PC-3 (cell line): Measurements from ENCODE around the gene PLVAP. TPM values are rescaled to one million over a fixed set of nuclear protein-coding genes. Genes with fewer than 3 reads are reported as not detected.

Experiments
- ATAC-seq: fragments of 200-7000 bp; cut with Tn5 transposase; 2 replicates; pipeline ENCODE4 v1.9.1; 2020; ENCODE audit warnings: mild to moderate bottlenecking, moderate library complexity
- BruUV-seq: library from RNA; stranded (reverse); fragments of 400-500 nt; replicated peaks from 2 replicates; lab custom pipeline; 2021; lab: Mats Ljungman, UMichigan
- CTCF ChIA-PET: fragments of 300-600 bp; sonication (Branson Sonifier 250); formaldehyde crosslinking; loops from one replicate; lab custom pipeline; 2022; ENCODE audit warnings: antibody characterized with exemption; lab: Charles Lee
- POLR2A ChIA-PET: fragments of 300-600 bp; sonication (Branson Sonifier 250); formaldehyde crosslinking; loops from one replicate; lab custom pipeline; 2022; ENCODE audit warnings: antibody characterized with exemption; ENCODE audit not compliant: unreplicated experiment; lab: Charles Lee
- DNase-seq: peaks from one replicate; pipeline ENCODE4 v3.0.0-alpha.2; 2015
- H2AFZ ChIP-seq: fragments of 300-600 bp; sonication (generic); 2 replicates; pipeline ENCODE4 v1.6.0; 2016; ENCODE audit warnings: antibody characterized with exemption, low read length
- H3F3A ChIP-seq: fragments of 300-600 bp; sonication (generic); one replicate; pipeline ENCODE4 v1.6.0; 2017; ENCODE audit warnings: antibody characterized with exemption, low read length, control low read depth, mild to moderate bottlenecking; ENCODE audit not compliant: unreplicated experiment
- H3K27ac ChIP-seq: fragments of 300-600 bp; sonication (generic); 2 replicates; pipeline ENCODE4 v1.5.1; 2016; ENCODE audit warnings: mild to moderate bottlenecking, low read length
- H3K27me3 ChIP-seq: fragments of 300-600 bp; sonication (generic); 2 replicates; pipeline ENCODE4 v1.6.1; 2016; ENCODE audit warnings: low read length, mixed read lengths
- H3K36me3 ChIP-seq: fragments of 300-600 bp; sonication (generic); 2 replicates; pipeline ENCODE4 v1.6.1; 2016; ENCODE audit warnings: low read depth, mixed run types, low read length, mixed read lengths
- H3K4me1 ChIP-seq: fragments of 300-600 bp; sonication (generic); 2 replicates; pipeline ENCODE4 v1.5.1; 2016; ENCODE audit warnings: low read length; ENCODE audit not compliant: insufficient read depth
- H3K4me2 ChIP-seq: fragments of 300-600 bp; sonication (generic); 2 replicates; pipeline ENCODE4 v1.6.0; 2016; ENCODE audit warnings: low read length
- H3K4me3 ChIP-seq: fragments of 300-600 bp; sonication (generic); 2 replicates; pipeline ENCODE4 v1.5.1; 2016; ENCODE audit warnings: mild to moderate bottlenecking, low read length, mixed read lengths
- H3K79me2 ChIP-seq: fragments of 300-600 bp; sonication (generic); 2 replicates; pipeline ENCODE4 v1.6.1; 2017; ENCODE audit warnings: low read length, mixed read lengths
- H3K9ac ChIP-seq: fragments of 300-600 bp; sonication (generic); 2 replicates; pipeline ENCODE4 v1.6.0; 2016; ENCODE audit warnings: mild to moderate bottlenecking, low read length
- H3K9me2 ChIP-seq: fragments of 300-600 bp; sonication (generic); replicated peaks from 2 replicates; pipeline ENCODE4 v1.6.1; 2016; ENCODE audit warnings: mixed run types, low read length, mixed read lengths
- H3K9me3 ChIP-seq: fragments of 300-600 bp; sonication (generic); 2 replicates; pipeline ENCODE4 v1.6.1; 2016; ENCODE audit warnings: low read length, mixed read lengths
- H4K20me1 ChIP-seq: fragments of 300-600 bp; sonication (generic); 2 replicates; pipeline ENCODE4 v1.6.1; 2016; ENCODE audit warnings: low read length, mixed read lengths
- CTCF ChIP-seq: fragments of 300-600 bp; sonication (generic); conservative IDR thresholded peaks from 2 replicates; pipeline ENCODE4 v1.5.1; 2017; ENCODE audit warnings: antibody characterized with exemption, low read depth, mild to moderate bottlenecking, low read length
- EZH2 ChIP-seq: fragments of 300-600 bp; sonication (generic); IDR thresholded peaks from one replicate; pipeline ENCODE4 v1.6.1; 2017; ENCODE audit warnings: antibody characterized with exemption, mild to moderate bottlenecking, low read length; ENCODE audit not compliant: unreplicated experiment
- EZH2phosphoT487 ChIP-seq: fragments of 300-600 bp; sonication (generic); IDR thresholded peaks from 2 replicates; pipeline ENCODE4 v1.6.1; 2018; ENCODE audit warnings: mild to moderate bottlenecking, antibody characterized with exemption, low read length, borderline replicate concordance
- intact Hi-C: fragments of 100-400 bp; cut with micrococcal nuclease; formaldehyde crosslinking; loops from 2 replicates; pipeline ENCODE4 v1.9.0; 2023
- total RNA-seq: library from RNA; depleted of rRNA; stranded (reverse); fragments of >200 nt; gene quantifications from 2 replicates; pipeline ENCODE4 v1.2.3, GENCODE V29; 2014

PLVAP gene
- total RNA-seq, 1 experiment from 2014 or later = not detected

GRCh38 chr19:17319473-17320238 lies 57.5 kb downstream of the PLVAP start:
- intact Hi-C loops = no loop called here
- Histone ChIP-seq H4K20me1 (no peaks in the 10 kb centered on the region), H3K27me3 (no peaks in the 10 kb centered on the region), H3K9me3 (no peaks in the 10 kb centered on the region), H3K27ac (no peak overlapping the region), H3K4me3 (no peak overlapping the region), H3K4me2 (no peak overlapping the region), H3K9me2 (no peaks in the 10 kb centered on the region), H3K36me3 (peaks cover 23% of the 10 kb centered on the region), H3K9ac (no peak overlapping the region), H3K79me2 (peaks cover 9% of the 10 kb centered on the region; the same call in 1 of the 2 replicates), H3F3A (no peaks in the 10 kb centered on the region), H3K4me1 (peaks cover 24% of the 10 kb centered on the region), H2AFZ (no peak overlapping the region)
- POLR2A ChIA-PET = no interaction called here
- ATAC-seq (no peak), DNase-seq (no peak)
- TSS peak; percentile 38 for BruUV-seq
- TF ChIP-seq CTCF (no peak), EZH2 (no peak), EZH2phosphoT487 (no peak)
- CTCF ChIA-PET = no interaction called here

GRCh38 chr19:17318966-17319365 lies 58.2 kb downstream of the PLVAP start:
- Histone ChIP-seq H3K27ac (no peak overlapping the region), H3K79me2 (peaks cover 10% of the 10 kb centered on the region), H3K4me1 (peaks cover 24% of the 10 kb centered on the region), H3F3A (no peaks in the 10 kb centered on the region), H3K9ac (no peak overlapping the region), H3K27me3 (no peaks in the 10 kb centered on the region), H3K9me2 (no peaks in the 10 kb centered on the region), H3K4me2 (no peak overlapping the region), H3K36me3 (peaks cover 29% of the 10 kb centered on the region), H4K20me1 (no peaks in the 10 kb centered on the region), H3K9me3 (no peaks in the 10 kb centered on the region), H3K4me3 (no peak overlapping the region), H2AFZ (no peak overlapping the region)
- no TSS peak for BruUV-seq
- ChIA-PET CTCF (no interaction called here), POLR2A (no interaction called here)
- no peak for TF ChIP-seq EZH2
- no peak for TF ChIP-seq EZH2phosphoT487
- TF ChIP-seq CTCF = no peak
- intact Hi-C loops = no loop called here
- DNase-seq (no peak), ATAC-seq (no peak)

DNA sequence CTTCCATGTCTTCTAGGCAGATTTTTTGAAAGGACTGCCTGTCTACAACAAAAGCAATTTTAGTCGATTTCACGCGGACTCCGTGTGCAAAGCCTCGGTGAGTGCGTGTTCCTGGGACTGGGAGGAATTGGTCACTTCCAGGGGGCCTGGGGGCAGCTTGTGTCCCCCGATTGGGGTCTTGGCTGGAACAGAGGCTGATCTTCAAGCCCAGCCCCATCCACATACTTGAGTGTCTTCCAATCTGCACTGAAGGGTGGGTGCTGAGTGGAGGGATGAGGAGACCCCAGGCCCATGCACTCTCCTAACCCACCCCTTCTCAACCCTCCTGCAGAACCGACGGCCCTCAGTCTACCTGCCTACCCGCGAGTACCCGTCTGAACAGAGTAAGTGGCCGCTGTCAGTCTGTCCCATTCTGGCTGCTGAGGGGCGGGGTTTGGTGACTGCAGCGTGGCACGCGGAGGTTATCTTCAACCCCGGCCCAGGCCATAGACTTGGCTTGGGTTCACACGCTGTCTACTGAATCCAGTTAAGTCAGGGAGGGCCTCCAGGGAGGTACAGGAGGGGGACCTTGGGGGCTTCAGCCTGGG lies 63.0 kb downstream of the PLVAP start:
- Histone ChIP-seq H3K4me2 (no peak overlapping the region), H3K9me2 (no peaks in the 10 kb centered on the region), H3K4me1 (peaks cover 49% of the 10 kb centered on the region), H2AFZ (no peak overlapping the region), H3K36me3 (peaks cover 18% of the 10 kb centered on the region; the same call in 1 of the 2 replicates), H3K79me2 (peaks cover 56% of the 10 kb centered on the region), H3K4me3 (no peak overlapping the region), H4K20me1 (no peaks in the 10 kb centered on the region), H3K27me3 (no peaks in the 10 kb centered on the region), H3K9ac (no peak overlapping the region), H3K27ac (no peak overlapping the region), H3K9me3 (no peaks in the 10 kb centered on the region), H3F3A (no peaks in the 10 kb centered on the region)
- ChIA-PET POLR2A (no interaction called here), CTCF (no interaction called here)
- ATAC-seq = no peak
- BruUV-seq = no TSS peak
- no peak for DNase-seq
- TF ChIP-seq EZH2phosphoT487 (no peak), CTCF (no peak), EZH2 (no peak)
- intact Hi-C loops = no loop called here
